Heart left ventricle (tissue), 16 donors: Measurements from ENCODE around the gene SORCS1. TPM values are rescaled to one million over a fixed set of nuclear protein-coding genes. Genes with fewer than 3 reads are reported as not detected.

ENCODE experiments used
- ATAC-seq, 4 donors: fragments of 200-7000 bp; cut with Tn5 transposase; one replicate each; pipeline ENCODE4 v1.9.1; 2020 to 2022; ENCODE audit warnings: moderate library complexity in 4 of 4, mild to moderate bottlenecking in 3 of 4, moderate number of reproducible peaks in 1 of 4
- DNase-seq, 5 donors: peaks; one replicate each; pipeline ENCODE4 v3.0.0-alpha.2; 2020
- H3K27ac ChIP-seq, 12 donors: fragments of 200-600 bp; sonication (generic) in 4 of 12; one replicate each; pipeline versions ENCODE4 v1.5.0 to v1.8.0; 2016 to 2022; ENCODE audit warnings: mild to moderate bottlenecking in 2 of 12
- H3K27me3 ChIP-seq, 9 donors: fragments of 200-600 bp; sonication (generic) in 2 of 9; one replicate each; pipeline versions ENCODE4 v1.5.1 to v1.8.0; 2016 to 2022; ENCODE audit warnings: mild to moderate bottlenecking in 3 of 9
- H3K36me3 ChIP-seq, 9 donors: fragments of 200-600 bp; sonication (generic) in 2 of 9; one replicate each; pipeline versions ENCODE4 v1.5.0 to v1.8.0; 2018 to 2022; ENCODE audit warnings: mild to moderate bottlenecking in 2 of 9
- H3K4me1 ChIP-seq, 12 donors: fragments of 200-600 bp; sonication (generic) in 4 of 12; one replicate each; pipeline versions ENCODE4 v1.5.0 to v1.8.0; 2016 to 2022; ENCODE audit warnings: mild to moderate bottlenecking in 3 of 12
- H3K4me3 ChIP-seq, 12 donors: fragments of 200-600 bp; sonication (generic) in 4 of 12; one replicate each; pipeline versions ENCODE4 v1.5.0 to v1.8.0; 2017 to 2022; ENCODE audit warnings: mild to moderate bottlenecking in 9 of 12, moderate library complexity in 4 of 12
- H3K9me3 ChIP-seq, 12 donors: fragments of 200-600 bp; sonication (generic) in 4 of 12; one replicate each; pipeline versions ENCODE4 v1.5.0 to v1.8.0; 2016 to 2022; ENCODE audit warnings: mild to moderate bottlenecking in 1 of 12
- POLR2A ChIP-seq, 2 donors: fragments of 450-650 bp; IDR thresholded peaks; one replicate each; pipeline ENCODE4 v1.6.1; 2017; ENCODE audit warnings: antibody characterized with exemption in 2 of 2, mild to moderate bottlenecking in 2 of 2, moderate library complexity in 2 of 2
- WGBS, 4 donors: extraction: QIAGEN DNeasy Blood & Tissue Kit in 2 of 4; methylation state at CpG; one replicate each; pipeline versions ENCODE4 v1.1.5 to v1.1.7; 2013 to 2018; 5-methylcytosine and 5-hydroxymethylcytosine counted together
- intact Hi-C, 10 donors: fragments of 100-400 bp; cut with DNase I; formaldehyde crosslinking; loops; one replicate each; pipeline versions ENCODE4 v1.11.1 to v1.14.2; 2022
- polyA plus RNA-seq, 2 donors: library from polyadenylated mRNA; stranded (reverse); fragments of 200-250 nt; gene quantifications; one replicate each; pipeline ENCODE4 v1.2.3, GENCODE V29; 2013
- total RNA-seq, 9 donors: library from RNA; depleted of rRNA in 2 of 9; stranded (reverse); fragments of >200 nt in 2 of 9; fragmentation: NEBNext Ultra II Directional in 3 of 9; extraction: Animal tissue kit (Norgen Biotek cat#: 25700) in 3 of 9; gene quantifications; one replicate each; pipeline versions ENCODE4 v1.1.0 to v1.2.4, GENCODE V29; 2016 to 2023
- TF ChIP-seq, protein P1 (sequence below), 12 donors: fragments of 200-600 bp; sonication (generic) in 4 of 12; IDR thresholded peaks; one replicate each; pipeline versions ENCODE4 v1.5.0 to v1.8.0; 2018 to 2022; ENCODE audit warnings: antibody characterized with exemption in 12 of 12, mild to moderate bottlenecking in 5 of 12
- donor health status: ischemic (EF 13 %, LVEDD 7.1; RV severe dilation, severe dysfunction).
- donor health status: healthy with polysubstance abuse.
- donor health status: DM: no; HTN: yes; CAD: no.
- donor health status: DM: no; HTN: no; CAD: no.
- donor health status: ischemic (EF 25% LVEDD 6.9; RV normal size, moderate dysfunction).
- donor health status: ischemic (EF 25% LVEDD 5.7; RV mildly dilated, moderate dysfunction).
- donor health status: healthy.
- donor health status: DM: yes; HTN: yes; CAD: no.
- donor health status: ischemic (EF 35%, LVEDD 5.7; RV mildly dilated, moderate dysfunction).
- donor health status: nonischemic (EF 11% LVEDD 7.7; RV severe dilation, severe dysfunction).
- donor health status: DM: yes; HTN: yes; CAD: no.
- donor health status: PGD.
- donor health status: ischemic (EF 29% LVEDD 5.4; RV normal size, mild dysfunction).
- donor health status: nonischemic (EF 23%, LVEDD 6.1; RV moderate dilation, normal function).

Gene SORCS1
- total and polyA plus RNA-seq, 11 donors = 0.23 to 5.7 (median 1.1) TPM

GRCh38 chr10:107163076-107163855 lies 1.2 kb downstream of the SORCS1 start:
- no peak for TF ChIP-seq POLR2A (IDR thresholded peaks at IDR 0.05)
- TF ChIP-seq, protein P1, sequence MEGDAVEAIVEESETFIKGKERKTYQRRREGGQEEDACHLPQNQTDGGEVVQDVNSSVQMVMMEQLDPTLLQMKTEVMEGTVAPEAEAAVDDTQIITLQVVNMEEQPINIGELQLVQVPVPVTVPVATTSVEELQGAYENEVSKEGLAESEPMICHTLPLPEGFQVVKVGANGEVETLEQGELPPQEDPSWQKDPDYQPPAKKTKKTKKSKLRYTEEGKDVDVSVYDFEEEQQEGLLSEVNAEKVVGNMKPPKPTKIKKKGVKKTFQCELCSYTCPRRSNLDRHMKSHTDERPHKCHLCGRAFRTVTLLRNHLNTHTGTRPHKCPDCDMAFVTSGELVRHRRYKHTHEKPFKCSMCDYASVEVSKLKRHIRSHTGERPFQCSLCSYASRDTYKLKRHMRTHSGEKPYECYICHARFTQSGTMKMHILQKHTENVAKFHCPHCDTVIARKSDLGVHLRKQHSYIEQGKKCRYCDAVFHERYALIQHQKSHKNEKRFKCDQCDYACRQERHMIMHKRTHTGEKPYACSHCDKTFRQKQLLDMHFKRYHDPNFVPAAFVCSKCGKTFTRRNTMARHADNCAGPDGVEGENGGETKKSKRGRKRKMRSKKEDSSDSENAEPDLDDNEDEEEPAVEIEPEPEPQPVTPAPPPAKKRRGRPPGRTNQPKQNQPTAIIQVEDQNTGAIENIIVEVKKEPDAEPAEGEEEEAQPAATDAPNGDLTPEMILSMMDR (IDR thresholded peaks at IDR 0.05) = no peak
- Histone ChIP-seq H3K9me3 (no peaks in the 10 kb centered on the region), H3K4me1 (peaks cover 0 to 13% (median 0%) of the 10 kb centered on the region in 12 donors), H3K27ac (peak overlapping the region in 2 of 12 donors; percentile 36 to 69), H3K27me3 (peaks cover 5 to 51% (median 31%) of the 10 kb centered on the region in 9 donors), H3K4me3 (peak overlapping the region in 7 of 12 donors; percentile 4 to 54 (median 43)), H3K36me3 (no peaks in the 10 kb centered on the region)
- 17 to 19% (median 17%) methylated on average over 7 of the region's 7 CpGs for WGBS, 4 donors
- DNase-seq (no peak), ATAC-seq (peak in 2 of 4 donors; percentile 24 to 62)
- intact Hi-C loops = no loop called here

DNA sequence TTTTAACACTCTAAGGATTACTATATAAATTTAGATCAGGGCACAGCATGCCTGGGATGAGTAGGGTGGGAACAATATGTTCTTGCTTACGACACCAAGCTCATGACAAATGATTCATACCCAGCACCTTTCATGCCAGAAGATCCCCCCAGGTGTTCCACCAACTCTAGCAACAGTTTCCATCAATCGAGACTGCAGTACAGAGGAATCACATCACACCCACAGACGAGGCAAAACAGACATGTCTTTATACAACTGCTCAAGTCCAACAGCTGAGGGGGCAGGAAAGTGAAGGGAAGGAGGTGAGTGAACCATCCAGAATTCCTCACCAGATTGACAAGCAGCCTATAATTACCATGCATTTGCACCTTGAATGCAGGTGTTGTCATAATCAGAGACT lies 3.6 kb downstream of the SORCS1 start:
- H3K9me3 ChIP-seq = no peaks in the 10 kb centered on the region
- peaks cover 5 to 39% (median 20%) of the 10 kb centered on the region in 9 donors for H3K27me3 ChIP-seq
- no peaks in the 10 kb centered on the region for H3K36me3 ChIP-seq
- H3K4me3 ChIP-seq = no peak overlapping the region
- H3K4me1 ChIP-seq = peaks cover 0 to 13% (median 0%) of the 10 kb centered on the region in 12 donors
- no peak overlapping the region for H3K27ac ChIP-seq
- ATAC-seq = no peak
- TF ChIP-seq, protein P1 (IDR thresholded peaks at IDR 0.05) = no peak
- no peak for TF ChIP-seq POLR2A (IDR thresholded peaks at IDR 0.05)
- no peak for DNase-seq
- intact Hi-C loops = no loop called here
- WGBS, 4 donors = 26 to 54% (median 47%) methylated on average over 3 of the region's 3 CpGs

GRCh38 chr10:107159871-107160270 lies 4.6 kb downstream of the SORCS1 start:
- TF ChIP-seq, protein P1 (IDR thresholded peaks at IDR 0.05) = no peak
- no peak for TF ChIP-seq POLR2A (IDR thresholded peaks at IDR 0.05)
- intact Hi-C loops = no loop called here

GRCh38 chr10:107157071-107157470 lies 7.4 kb downstream of the SORCS1 start:
- intact Hi-C loops = no loop called here
- H3K27ac ChIP-seq = no peak overlapping the region
- no peak for TF ChIP-seq POLR2A (IDR thresholded peaks at IDR 0.05)
- TF ChIP-seq, protein P1 (IDR thresholded peaks at IDR 0.05) = no peak
- peaks cover 0 to 8% (median 0%) of the 10 kb centered on the region in 12 donors for H3K9me3 ChIP-seq
- WGBS, 4 donors = 53 to 71% (median 68%) methylated on average over 1 of the region's 1 CpG
- H3K36me3 ChIP-seq = no peaks in the 10 kb centered on the region
- no peaks in the 10 kb centered on the region for H3K4me1 ChIP-seq
- no peak overlapping the region for H3K4me3 ChIP-seq
- DNase-seq (no peak), ATAC-seq (peak in 2 of 4 donors; percentile 59 to 60)
- peaks cover 0 to 11% (median 0%) of the 10 kb centered on the region in 9 donors for H3K27me3 ChIP-seq

More at GRCh38 chr10:107159871-107160270, 4.6 kb downstream of the SORCS1 start:
- Histone ChIP-seq H3K36me3 (no peaks in the 10 kb centered on the region), H3K9me3 (no peaks in the 10 kb centered on the region), H3K27me3 (peaks cover 5 to 31% (median 13%) of the 10 kb centered on the region in 9 donors), H3K4me1 (peaks cover 0 to 9% (median 0%) of the 10 kb centered on the region in 12 donors), H3K27ac (no peak overlapping the region), H3K4me3 (no peak overlapping the region)
- DNase-seq (no peak), ATAC-seq (no peak)
- WGBS, 4 donors = 77 to 87% (median 82%) methylated on average over 4 of the region's 4 CpGs
